K562 (cell line): ENCODE results near the gene RPL38. TPM values are rescaled to one million over a fixed set of nuclear protein-coding genes. Genes with fewer than 3 reads are reported as not detected.

Experiments used
- ATAC-seq: fragments of 200-7000 bp; cut with Tn5 transposase; 3 replicates; pipeline ENCODE4 v1.9.1; 2020; ENCODE audit warnings: moderate library complexity
- BruUV-seq: library from RNA; stranded (reverse); fragments of 400-500 nt; replicated peaks from 2 replicates; lab custom pipeline; 2021; lab: Mats Ljungman, UMichigan
- CTCF ChIA-PET: fragments of 300-600 bp; formaldehyde crosslinking; extraction: SDS; loops from one replicate; lab custom pipeline; 2021; ENCODE audit warnings: low intra/inter-chr PET ratio; lab: Yijun Ruan, JAX
- POLR2A ChIA-PET: fragments of 300-600, 350-650 bp; sonication (Branson Sonifier 250); formaldehyde crosslinking; extraction: SDS; loops from one replicate; lab custom pipeline; 2021; ENCODE audit warnings: antibody characterized with exemption, inconsistent platforms; lab: Yijun Ruan, JAX
- DNase-seq, 4 experiments: peaks; one replicate each; pipeline versions ENCODE4 v3.0.0 to v3.0.0-alpha.2; 2011 to 2018; ENCODE audit warnings: low spot score in 3 of 4, mixed read lengths in 3 of 4; ENCODE audit errors: extremely low read depth in 1 of 4
- FAIRE-seq: peaks from 2 replicates; lab custom pipeline; 2011; peaks lifted over from hg19 to GRCh38; lab: Jason Lieb, UNC
- H2AFZ ChIP-seq: 2 replicates; pipeline ENCODE4 v1.6.0; 2011; ENCODE audit warnings: low read depth, low read length, control low read depth, inconsistent platforms
- H3K27ac ChIP-seq: fragments of 200-600 bp; 3 replicates; pipeline ENCODE4 v1.8.0; 2011; ENCODE audit warnings: low read depth, mild to moderate bottlenecking, control low read depth, inconsistent platforms, low read length, moderate library complexity, mixed read lengths; ENCODE audit errors: extremely low read depth
- H3K27me3 ChIP-seq, 2 experiments: fragments of 300-600 bp in 1 of 2; 2 replicates in 1 of 2; 3 replicates in 1 of 2; pipeline versions ENCODE4 v1.6.0 to v1.8.0; 2011; ENCODE audit warnings: inconsistent platforms in 2 of 2, low read length in 2 of 2, mild to moderate bottlenecking in 1 of 2, mixed read lengths in 1 of 2, moderate library complexity in 1 of 2; ENCODE audit not compliant: control insufficient read depth in 2 of 2, insufficient read depth in 2 of 2
- H3K36me3 ChIP-seq: fragments of 300-600 bp; 3 replicates; pipeline ENCODE4 v1.8.0; 2011; ENCODE audit warnings: mild to moderate bottlenecking, low read length, inconsistent platforms; ENCODE audit not compliant: control insufficient read depth, insufficient read depth
- H3K4me1 ChIP-seq, 2 experiments: fragments of 200-600 bp in 1 of 2; replicated peaks in 1 of 2; 2 replicates in 1 of 2; 3 replicates in 1 of 2; pipeline versions ENCODE4 v1.5.1 to v1.8.0; 2011; ENCODE audit warnings: inconsistent platforms in 2 of 2, low read length in 2 of 2, mild to moderate bottlenecking in 1 of 2, mixed read lengths in 1 of 2, moderate library complexity in 1 of 2; ENCODE audit not compliant: control insufficient read depth in 2 of 2, insufficient read depth in 2 of 2
- H3K4me2 ChIP-seq: 2 replicates; pipeline ENCODE4 v1.6.1; 2011; ENCODE audit warnings: low read length, control low read depth, inconsistent platforms, mixed read lengths; ENCODE audit not compliant: insufficient read depth
- H3K4me3 ChIP-seq: fragments of 200-600 bp; sonication (generic), shearing (Covaris generic); 2 replicates; pipeline ENCODE4 v1.5.1; 2016; ENCODE audit warnings: control low read depth, inconsistent platforms
- H3K79me2 ChIP-seq: fragments of 200-600 bp; 3 replicates; pipeline ENCODE4 v1.8.0; 2011; ENCODE audit warnings: low read length, inconsistent platforms; ENCODE audit not compliant: control insufficient read depth, insufficient read depth
- H3K9ac ChIP-seq, 2 experiments: 2 replicates each; pipeline versions ENCODE4 v1.6.0 to v1.6.1; 2011; ENCODE audit warnings: low read depth in 2 of 2, low read length in 2 of 2, control low read depth in 1 of 2, inconsistent platforms in 1 of 2, mild to moderate bottlenecking in 1 of 2, mixed read lengths in 1 of 2; ENCODE audit not compliant: insufficient read depth in 1 of 2
- H3K9me1 ChIP-seq: one replicate; pipeline ENCODE4 v1.6.0; 2011; ENCODE audit warnings: inconsistent platforms, mild to moderate bottlenecking, low read length, moderate library complexity; ENCODE audit not compliant: control insufficient read depth, insufficient read depth
- H3K9me3 ChIP-seq: replicated peaks from 2 replicates; pipeline ENCODE4 v1.5.1; 2011; ENCODE audit warnings: low read depth, low read length, inconsistent platforms; ENCODE audit not compliant: control insufficient read depth, insufficient read depth
- H4K20me1 ChIP-seq: replicated peaks from 2 replicates; pipeline ENCODE4 v1.6.1; 2011; ENCODE audit warnings: low read length, inconsistent platforms, mixed read lengths; ENCODE audit not compliant: control insufficient read depth, insufficient read depth
- CBX8 ChIP-seq: fragments of 200-600 bp; sonication (generic); IDR thresholded peaks from 2 replicates; pipeline ENCODE4 v1.6.1; 2012; ENCODE audit warnings: borderline replicate concordance, mixed run types, low read depth, mild to moderate bottlenecking, moderate library complexity, mixed read lengths, low read length, control low read depth, inconsistent platforms; ENCODE audit not compliant: poor library complexity, severe bottlenecking; ENCODE audit errors: extremely low read depth
- HDAC1 ChIP-seq, 2 experiments: fragments of 450-650 bp; IDR thresholded peaks; 2 replicates each; pipeline ENCODE4 v1.6.1; 2016 to 2017; ENCODE audit warnings: inconsistent platforms in 1 of 2, mild to moderate bottlenecking in 1 of 2, moderate library complexity in 1 of 2
- HLTF ChIP-seq: fragments of 450-650 bp; IDR thresholded peaks from 2 replicates; pipeline ENCODE4 v1.6.1; 2016
- NFXL1 ChIP-seq: fragments of 450-650 bp; formaldehyde crosslinking; IDR thresholded peaks from 2 replicates; pipeline ENCODE4 v1.4.0; 2021; ENCODE audit warnings: mild to moderate bottlenecking
- SAP30 ChIP-seq: fragments of 200-600 bp; sonication (generic); IDR thresholded peaks from 2 replicates; pipeline ENCODE4 v1.6.1; 2012; ENCODE audit warnings: borderline replicate concordance, low read depth, mild to moderate bottlenecking, moderate library complexity, low read length, control low read depth, inconsistent platforms; ENCODE audit not compliant: insufficient read depth, poor library complexity, severe bottlenecking
- SRSF9 ChIP-seq: fragments of 200-400 bp; formaldehyde crosslinking; IDR thresholded peaks from 2 replicates; pipeline ENCODE4 v1.6.1; 2017; ENCODE audit warnings: low read depth, low read length, borderline replicate concordance
- ZEB2 ChIP-seq: fragments of 450-650 bp; IDR thresholded peaks from 2 replicates; pipeline ENCODE4 v1.6.1; 2016
- ZNF354B ChIP-seq: fragments of 250-450 bp; sonication (Bioruptor Pico); IDR thresholded peaks from 2 replicates; pipeline ENCODE4 v1.4.0; 2020
- ZNF408 ChIP-seq: fragments of 250-450 bp; sonication (Bioruptor Pico); IDR thresholded peaks from 2 replicates; pipeline ENCODE4 v1.4.0; 2020; ENCODE audit warnings: low read depth, mild to moderate bottlenecking, moderate library complexity
- ZNF778 ChIP-seq: fragments of 450-650 bp; formaldehyde crosslinking; IDR thresholded peaks from 2 replicates; pipeline ENCODE4 v1.4.0; 2020; ENCODE audit warnings: mild to moderate bottlenecking, moderate library complexity
- WGBS: fragments of 100-300 bp; shearing (Covaris generic); methylation state at CpG from one replicate; pipeline ENCODE4 v1.1.6; 2016; ENCODE audit warnings: low coverage, mixed read lengths; ENCODE audit not compliant: insufficient coverage; ENCODE audit errors: missing lambda C conversion rate; 5-methylcytosine and 5-hydroxymethylcytosine counted together
- in situ Hi-C: fragments of 300-500 bp; cut with MboI; formaldehyde crosslinking; loops from 4 replicates; pipeline ENCODE4 v1.15.0; 2018; ENCODE audit warnings: inconsistent platforms, mixed read lengths
- intact Hi-C: fragments of 100-400 bp; cut with micrococcal nuclease; formaldehyde crosslinking; loops from 2 replicates; pipeline ENCODE4 v1.14.2; 2022
- polyA plus RNA-seq, 8 experiments: library from polyadenylated mRNA; depleted of rRNA in 4 of 8; stranded (reverse) in 5 of 8; unstranded in 3 of 8; fragments of >200 nt; fragmentation: Nextera tagmentation in 2 of 8; fragmentation: Illumina TruSeq in 1 of 8; extraction: Ambion mirVana in 2 of 8; extraction: Trizol in 1 of 8; gene quantifications; 2 replicates each; pipeline versions ENCODE4 v1.2.1 to v1.2.3, GENCODE V29; 2011 to 2014; ENCODE audit warnings: inconsistent platforms in 1 of 8, missing spikeins in 1 of 8
- total RNA-seq, 7 experiments: library from RNA; depleted of rRNA in 6 of 7; stranded (reverse); fragments of >200 nt in 6 of 7; fragmentation: Illumina TruSeq in 2 of 7; extraction: Trizol in 2 of 7; gene quantifications; 2 replicates each; pipeline versions ENCODE4 v1.2.1 to v1.2.3, GENCODE V29; 2011 to 2021; ENCODE audit warnings: low replicate concordance in 1 of 7
- TF ChIP-seq, protein P1 (sequence below): fragments of 200-400 bp; formaldehyde crosslinking; IDR thresholded peaks from 2 replicates; pipeline ENCODE4 v1.6.1; 2017; ENCODE audit warnings: mild to moderate bottlenecking, low read depth, low read length, moderate library complexity

RPL38 gene
- total and polyA plus RNA-seq, 9 of the 15 experiments (the other 6 are each of a cell fraction or from before 2014, with no cell fraction given) = 1,224 to 3,864 (median 1,939) TPM

DNA sequence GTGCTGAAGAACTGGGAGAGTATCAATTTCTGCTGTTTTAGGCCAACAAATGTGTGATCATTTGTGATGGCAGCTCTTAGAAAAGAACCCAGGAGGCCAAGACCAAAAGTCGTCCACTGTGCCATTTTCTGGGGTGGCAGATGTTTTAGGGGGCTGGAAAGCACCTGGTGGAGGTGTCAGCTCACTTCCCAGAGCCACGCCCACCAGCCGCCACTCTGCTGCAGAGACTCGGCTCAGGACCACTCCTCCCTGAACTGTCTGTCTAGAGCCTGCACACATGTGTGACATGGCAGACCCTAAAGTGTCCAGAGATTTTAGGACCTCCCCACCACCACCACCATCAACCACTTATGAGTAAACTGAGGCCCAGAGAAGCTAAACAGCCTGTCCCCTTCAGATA is 23.9 kb upstream of the RPL38 start:
- Histone ChIP-seq H3K9me1 (no peaks in the 10 kb centered on the region), H3K79me2 (no peaks in the 10 kb centered on the region), H3K27ac (no peak overlapping the region), H3K9ac (no peak overlapping the region), H3K4me2 (no peak overlapping the region), H3K9me3 (no peaks in the 10 kb centered on the region), H3K36me3 (no peaks in the 10 kb centered on the region), H3K27me3 (peaks cover 8 to 48% of the 10 kb centered on the region in 2 experiments; a peak in 4 of 5 replicates), H4K20me1 (peaks cover 4% of the 10 kb centered on the region; the same call in 1 of the 2 replicates), H3K4me1 (no peaks in the 10 kb centered on the region), H2AFZ (no peak overlapping the region), H3K4me3 (no peak overlapping the region)
- in situ Hi-C loops (loop anchor here (10.0 kb wide), 1 partner anchor 745 kb away; no protein-coding TSS in a partner anchor), intact Hi-C loops (loop anchor here (5.0 kb wide), 3 partner anchors 182 to 752 kb away; no protein-coding TSS in a partner anchor)
- 0% methylated on average over 4 of the region's 4 CpGs for WGBS
- POLR2A ChIA-PET = interaction anchor here (0.6 kb wide), 1 partner anchor 69 kb away, joined by 3 read pairs; no protein-coding TSS in a partner anchor
- FAIRE-seq (no peak), ATAC-seq (no peak), DNase-seq (no peak)
- TF ChIP-seq SAP30 (no peak), ZNF408 (no peak)
- no TSS peak for BruUV-seq
- CTCF ChIA-PET = no interaction called here

- in situ Hi-C loops = no loop called here
- DNase-seq = no peak
These were observed 23.1 kb upstream of the RPL38 start for GRCh38 chr17:74180336-74180735.

More at GRCh38 chr17:74180336-74180735, 23.1 kb upstream of the RPL38 start:
- no TSS peak for BruUV-seq
- FAIRE-seq (no peak), ATAC-seq (no peak)
- Histone ChIP-seq H3K79me2 (no peaks in the 10 kb centered on the region), H3K4me3 (no peak overlapping the region), H2AFZ (no peak overlapping the region), H3K9me1 (no peaks in the 10 kb centered on the region), H3K4me2 (no peak overlapping the region), H3K9ac (no peak overlapping the region), H3K4me1 (no peaks in the 10 kb centered on the region), H3K36me3 (no peaks in the 10 kb centered on the region), H3K27me3 (peaks cover 4 to 48% of the 10 kb centered on the region in 2 experiments; a peak in 4 of 5 replicates), H3K9me3 (no peaks in the 10 kb centered on the region), H4K20me1 (peaks cover 4% of the 10 kb centered on the region; the same call in 1 of the 2 replicates), H3K27ac (no peak overlapping the region)
- 0% methylated on average over 4 of the region's 8 CpGs for WGBS
- POLR2A ChIA-PET = interaction anchor here (0.6 to 1.3 kb wide), 2 partner anchors 23 to 26 kb away, joined by 3 to 5 read pairs; partner anchors contain the start of gene RPL38
- CTCF ChIA-PET = no interaction called here
- TF ChIP-seq HLTF (no peak), HDAC1 (IDR thresholded peaks at IDR 0.05) (no peak), ZEB2 (no peak), ZNF778 (no peak), SRSF9 (no peak), NFXL1 (CRISPR knock-in tag) (no peak), ZNF354B (CRISPR knock-in tag) (no peak), CBX8 (no peak)
- TF ChIP-seq, protein P1, sequence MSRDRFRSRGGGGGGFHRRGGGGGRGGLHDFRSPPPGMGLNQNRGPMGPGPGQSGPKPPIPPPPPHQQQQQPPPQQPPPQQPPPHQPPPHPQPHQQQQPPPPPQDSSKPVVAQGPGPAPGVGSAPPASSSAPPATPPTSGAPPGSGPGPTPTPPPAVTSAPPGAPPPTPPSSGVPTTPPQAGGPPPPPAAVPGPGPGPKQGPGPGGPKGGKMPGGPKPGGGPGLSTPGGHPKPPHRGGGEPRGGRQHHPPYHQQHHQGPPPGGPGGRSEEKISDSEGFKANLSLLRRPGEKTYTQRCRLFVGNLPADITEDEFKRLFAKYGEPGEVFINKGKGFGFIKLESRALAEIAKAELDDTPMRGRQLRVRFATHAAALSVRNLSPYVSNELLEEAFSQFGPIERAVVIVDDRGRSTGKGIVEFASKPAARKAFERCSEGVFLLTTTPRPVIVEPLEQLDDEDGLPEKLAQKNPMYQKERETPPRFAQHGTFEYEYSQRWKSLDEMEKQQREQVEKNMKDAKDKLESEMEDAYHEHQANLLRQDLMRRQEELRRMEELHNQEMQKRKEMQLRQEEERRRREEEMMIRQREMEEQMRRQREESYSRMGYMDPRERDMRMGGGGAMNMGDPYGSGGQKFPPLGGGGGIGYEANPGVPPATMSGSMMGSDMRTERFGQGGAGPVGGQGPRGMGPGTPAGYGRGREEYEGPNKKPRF = no peak
- intact Hi-C loops = no loop called here
